NCI-H2107 treated with DMSO at 0.1 percent for 48 hours (cell line): ENCODE measurements around the gene MEX3D.

Experiments used
- DNase-seq: peaks from one replicate; lab custom pipeline; 2025; ENCODE audit not compliant: unreplicated experiment; lab: John Stamatoyannopoulos, UW

MEX3D gene

GRCh38 chr19:1574354-1575136 lies 6.4 kb upstream of the MEX3D start:
- no peak for DNase-seq

GRCh38 chr19:1572795-1573194 lies 4.7 kb upstream of the MEX3D start:
- DNase-seq, result no peak

- no peak for DNase-seq
Measured at GRCh38 chr19:1571358-1571757, 3.2 kb upstream of the MEX3D start.

DNA sequence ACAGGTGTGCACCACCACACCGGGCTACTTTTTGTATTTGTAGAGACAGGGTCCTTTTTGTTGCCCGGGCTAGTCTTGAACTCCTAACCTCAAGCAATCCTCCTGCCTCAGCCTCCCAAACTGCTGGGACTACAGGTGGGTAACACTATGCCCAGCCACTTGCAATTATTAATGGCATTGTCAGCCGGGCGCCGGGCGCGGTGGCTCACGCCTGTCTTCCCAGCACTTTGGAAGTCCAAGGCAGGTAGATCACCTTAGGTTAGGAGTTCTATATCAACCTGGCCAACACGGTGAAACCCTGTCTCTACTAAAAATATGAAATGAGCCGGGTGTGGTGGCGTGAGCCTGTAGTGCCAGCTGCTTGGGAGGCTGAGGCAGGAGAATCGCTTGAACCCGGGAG lies 2.7 kb upstream of the MEX3D start:
- DNase-seq, result no peak

DNA sequence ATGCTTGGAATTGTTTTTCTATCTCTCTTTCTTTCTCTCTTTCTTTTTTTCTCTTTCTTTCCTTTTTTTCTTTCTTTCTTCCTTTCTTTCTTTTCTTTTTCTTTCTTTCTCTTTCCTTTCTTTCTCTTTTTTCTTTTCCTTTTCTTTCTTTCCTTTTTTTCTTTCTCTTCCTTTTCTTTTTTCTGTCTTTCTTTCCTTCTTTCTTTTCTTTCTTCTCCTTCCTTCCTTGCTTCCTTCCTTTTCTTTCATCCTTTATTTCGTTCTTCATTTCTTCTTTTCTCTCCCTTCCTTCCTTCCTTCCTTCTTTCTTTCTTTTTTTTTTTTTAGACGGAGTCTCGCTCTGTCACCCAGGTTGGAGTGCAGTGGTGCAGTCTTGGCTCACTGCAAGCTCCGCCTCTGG lies 1.9 kb upstream of the MEX3D start:
- no peak for DNase-seq

DNA sequence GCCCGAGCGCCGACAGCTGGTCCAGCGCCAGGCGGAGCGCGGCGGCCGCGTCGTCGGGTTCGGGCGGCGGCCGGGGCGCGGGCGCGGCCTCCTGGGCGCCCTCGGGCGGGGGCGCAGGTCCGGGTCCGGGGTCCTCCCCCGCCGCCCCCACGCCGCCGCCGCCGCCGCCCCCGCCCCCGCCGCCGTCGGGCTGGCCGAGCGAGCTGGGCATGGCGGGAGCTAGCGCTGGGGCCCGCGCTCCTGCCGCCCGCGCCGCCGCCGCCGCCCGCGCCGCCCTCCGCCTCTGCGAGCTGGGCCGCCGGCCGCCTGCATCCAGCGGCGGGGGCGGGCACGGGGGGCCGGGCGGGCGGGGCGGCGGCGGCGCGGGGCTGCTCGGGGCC lies 287 bp downstream of the MEX3D start:
- DNase-seq, result no peak

DNA sequence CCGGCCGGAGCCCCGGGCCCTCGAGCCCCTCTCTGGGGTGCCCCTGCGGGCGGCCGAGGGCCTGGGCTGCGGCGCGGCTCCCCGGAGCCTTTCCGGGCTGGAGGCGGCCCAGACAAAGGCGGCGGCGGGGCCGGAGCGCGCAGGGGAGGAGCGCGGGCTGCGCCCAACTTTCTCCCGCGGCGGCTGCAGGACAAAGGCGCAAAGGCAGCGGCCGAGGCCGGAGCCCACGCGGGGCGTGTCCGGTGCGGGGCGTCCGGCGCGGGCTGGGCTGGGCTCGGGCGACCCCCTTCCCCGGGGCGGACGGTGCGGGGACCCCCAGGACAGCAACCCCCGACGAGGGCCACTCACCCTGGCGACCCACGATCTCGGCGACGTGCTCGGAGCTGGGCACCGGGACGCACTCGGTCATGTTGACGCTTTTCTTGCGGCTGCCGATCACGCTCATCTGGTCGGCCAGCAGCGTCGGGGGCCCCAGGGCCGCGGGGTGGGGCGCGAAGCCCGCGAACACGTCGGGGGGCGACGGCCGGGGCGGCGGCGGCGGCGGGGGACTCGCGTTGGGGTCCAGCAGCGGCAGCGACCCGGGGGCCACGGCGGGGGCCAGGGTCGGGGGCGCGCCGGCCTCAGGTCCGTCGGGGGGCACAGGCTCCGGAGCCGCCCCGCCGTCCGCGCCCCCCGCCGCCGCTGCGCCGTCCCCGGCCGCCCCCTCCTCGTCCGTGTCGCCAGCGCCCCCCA lies 843 bp downstream of the MEX3D start:
- no peak for DNase-seq

- no peak for DNase-seq
Measured at GRCh38 chr19:1566392-1567115, 1.6 kb downstream of the MEX3D start.

GRCh38 chr19:1563251-1563650 lies 4.9 kb downstream of the MEX3D start:
- no peak for DNase-seq

GRCh38 chr19:1561236-1561842 lies 6.8 kb downstream of the MEX3D start:
- DNase-seq, result no peak

DNA sequence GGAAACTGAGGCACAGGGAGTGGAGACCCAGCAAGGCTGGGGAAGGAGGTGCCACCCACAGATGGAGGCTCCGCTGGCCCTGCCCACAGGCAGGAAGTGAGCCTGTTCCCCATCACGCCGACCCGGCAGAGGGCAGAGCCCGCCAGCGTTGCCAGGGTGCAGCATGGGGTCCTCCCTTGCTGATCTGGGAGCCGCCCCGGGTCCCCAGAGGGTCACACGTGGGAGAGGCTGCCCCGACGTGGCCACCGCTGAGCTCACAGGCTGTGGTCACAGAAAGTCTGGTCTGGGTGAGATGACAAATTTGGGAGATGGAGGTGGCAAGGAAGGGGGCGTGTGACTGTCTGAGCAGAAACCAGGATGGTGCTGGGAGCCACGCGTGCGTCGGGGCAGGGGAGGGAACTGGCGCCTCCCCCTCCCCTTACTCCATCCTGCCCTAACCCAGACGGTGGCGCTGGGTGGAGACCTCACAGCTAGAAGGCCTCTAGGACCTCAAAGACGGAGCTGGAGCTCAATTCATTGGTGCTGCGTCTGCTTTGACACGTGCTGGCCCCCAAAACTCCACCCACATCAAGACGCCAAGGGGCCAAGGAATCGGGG lies 7.7 kb downstream of the MEX3D start:
- DNase-seq, result no peak

- DNase-seq, result no peak
Measured at GRCh38 chr19:1558552-1558951, 9.6 kb downstream of the MEX3D start.

DNA sequence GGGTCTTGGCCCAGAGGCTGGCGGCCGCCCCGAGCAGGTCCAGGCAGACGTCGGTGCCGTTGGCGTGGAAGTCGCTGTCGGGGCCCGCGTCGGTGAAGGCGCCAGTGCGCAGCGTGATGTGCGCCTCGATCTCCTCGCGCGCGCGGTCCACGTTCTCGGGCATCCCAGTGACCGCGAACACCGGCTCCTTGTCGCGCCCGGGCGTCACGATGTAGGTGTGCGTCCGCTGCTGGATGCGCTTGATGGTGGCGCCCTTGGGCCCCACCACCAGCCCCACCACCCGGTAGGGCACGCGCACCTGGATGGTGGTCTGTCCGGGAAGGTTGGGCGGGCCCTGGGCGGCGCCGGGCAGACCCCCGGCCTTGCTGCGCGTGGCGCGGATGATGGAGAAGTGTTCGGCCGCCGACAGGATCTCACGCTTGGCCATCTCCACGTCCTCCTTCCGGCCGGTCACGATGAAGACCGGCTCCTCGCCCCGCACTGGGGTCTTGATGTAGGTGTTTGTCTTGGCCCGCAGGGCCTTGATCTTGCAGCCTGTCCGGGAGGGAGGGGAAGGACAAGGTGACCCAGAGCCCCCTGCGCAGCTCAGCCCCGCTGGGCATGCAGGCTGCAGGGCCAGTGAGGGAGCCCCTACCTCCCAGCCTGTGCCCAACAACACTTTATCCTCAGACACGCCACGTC lies 11.6 kb downstream of the MEX3D start:
- no peak for DNase-seq

GRCh38 chr19:1555487-1556389 lies 12.4 kb downstream of the MEX3D start:
- DNase-seq, result no peak

DNA sequence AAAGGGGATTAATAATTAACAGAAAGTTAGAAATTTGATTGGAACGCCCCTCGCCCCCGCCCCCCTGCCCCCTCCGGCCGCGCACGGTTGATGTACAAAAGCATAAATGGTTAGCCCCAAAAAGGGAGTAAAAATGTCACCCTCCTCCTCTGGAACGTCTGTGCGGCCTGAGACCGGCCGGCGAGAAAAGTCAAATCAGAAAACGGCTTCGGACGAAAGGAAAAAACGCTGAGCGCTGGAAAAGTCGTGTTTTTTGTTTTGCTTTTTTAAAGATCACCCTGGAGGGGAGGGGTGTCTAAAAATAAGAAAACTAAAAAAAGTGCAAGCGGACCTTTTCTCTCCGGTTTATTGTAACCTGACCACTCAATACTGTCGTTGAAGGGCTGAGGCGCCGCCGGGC lies 13.2 kb downstream of the MEX3D start:
- no peak for DNase-seq

DNA sequence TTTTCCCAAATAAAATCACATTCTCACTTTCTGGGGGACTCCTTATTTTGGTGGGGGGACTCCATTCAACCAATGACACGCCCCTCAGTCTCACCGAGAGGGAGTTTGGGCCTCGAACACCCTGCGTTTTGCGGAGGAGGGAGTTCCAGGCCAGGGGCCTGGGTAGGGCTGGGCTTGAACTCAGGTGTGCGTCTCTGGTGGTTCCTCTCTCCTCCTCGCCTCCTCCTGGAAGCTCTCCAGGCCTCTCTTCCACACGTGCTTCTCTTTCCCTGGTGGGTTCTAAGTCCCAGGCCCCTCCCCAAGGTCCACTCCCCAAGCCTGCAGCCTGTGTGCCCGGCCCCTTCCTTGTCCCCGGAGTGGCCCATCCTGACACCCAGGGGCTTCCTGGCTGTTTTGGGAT lies 14.7 kb downstream of the MEX3D start:
- DNase-seq, result no peak

- DNase-seq, result no peak
Measured at GRCh38 chr19:1551068-1552040, 16.8 kb downstream of the MEX3D start.

DNA sequence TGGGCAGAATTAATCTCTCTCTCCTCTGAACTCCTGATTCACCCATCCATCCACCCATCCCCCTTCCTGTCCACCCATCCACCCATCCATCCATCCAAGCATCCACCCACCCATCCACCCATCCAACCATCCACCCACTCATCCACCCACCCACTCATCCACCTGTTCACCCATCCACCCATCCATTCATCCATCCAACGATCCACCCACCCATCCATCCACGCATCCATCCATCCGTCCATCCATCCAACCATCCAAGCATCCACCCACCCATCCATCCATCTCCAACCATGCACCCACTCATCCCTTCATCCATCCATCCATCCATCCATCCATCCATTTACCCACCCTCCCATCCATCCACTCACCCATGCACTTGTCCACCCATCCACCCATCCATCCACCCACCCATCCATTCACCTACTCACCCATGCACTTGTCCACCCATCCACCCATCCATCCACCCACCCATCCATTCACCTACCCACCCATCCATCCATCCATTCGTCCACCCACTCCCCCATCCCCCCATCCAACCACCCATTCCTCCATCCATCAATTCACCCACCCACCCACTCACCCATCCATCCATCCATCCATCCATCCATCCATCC lies 18.7 kb downstream of the MEX3D start:
- no peak for DNase-seq
